Measurements from ENCODE around the gene ZNF556. TPM values are rescaled to one million over a fixed set of nuclear protein-coding genes. Genes with fewer than 3 reads are reported as not detected.
"Not testable (repeated sequence)": the region's sequence is repeated elsewhere in the genome, so short reads cannot be mapped to it uniquely, and the experiment has no call there.

ZNF556 gene
- polyA plus RNA-seq, 1 experiment = not detected

- Histone ChIP-seq H3K27ac (ENCODE audit: low read depth, low read length) (no peak overlapping the region), H3K4me3 (ENCODE audit: low read depth, low read length) (no peak overlapping the region), H3K9me3 (ENCODE audit: control insufficient read depth, insufficient read depth, low read length) (peaks cover 19% of the 10 kb centered on the region), H3K27me3 (ENCODE audit: control insufficient read depth, insufficient read depth, low read length) (no peaks in the 10 kb centered on the region)
- no peak for TF ChIP-seq CTCF (IDR thresholded peaks at IDR 0.05; ENCODE audit: low read depth, low read length)
- no peak for DNase-seq (ENCODE audit: low read depth, low spot score)
- POLR2A ChIA-PET = no interaction called here
- CTCF ChIA-PET = interaction anchor here (1.0 kb wide), 1 partner anchor 10 kb away, joined by 3 read pairs; no protein-coding TSS in a partner anchor
These were observed 29.6 kb downstream of the ZNF556 start for GRCh38 chr19:2896694-2897093.

- peak; percentile 97 for DNase-seq (ENCODE audit: low read depth, low spot score)
- ChIA-PET POLR2A (interaction anchor here (0.9 kb wide), 2 partner anchors 38 to 50 kb away, joined by 3 to 13 read pairs; no protein-coding TSS in a partner anchor), CTCF (interaction anchor here (0.6 to 1.0 kb wide), 4 partner anchors 13 to 1321 kb away, joined by 3 to 4 read pairs (median 3); no protein-coding TSS in a partner anchor)
- H3K27me3 ChIP-seq (ENCODE audit: control insufficient read depth, insufficient read depth, low read length) = no peaks in the 10 kb centered on the region
- no peak for TF ChIP-seq CTCF (IDR thresholded peaks at IDR 0.05; ENCODE audit: low read depth, low read length)
- H3K9me3 ChIP-seq (ENCODE audit: control insufficient read depth, insufficient read depth, low read length) = peaks cover 16% of the 10 kb centered on the region
- peak within 1 kb of the TSS; percentile 52 for H3K27ac ChIP-seq (ENCODE audit: low read depth, low read length)
- H3K4me3 ChIP-seq (ENCODE audit: low read depth, low read length) = peak within 1 kb of the TSS; percentile 95
These were observed 33.4 kb downstream of the ZNF556 start, which contains the start of gene ZNF57 for GRCh38 chr19:2900296-2901252. ZNF57 (plus strand) TSS chr19:2900928; CDS start chr19:2901046, 118 bp downstream.

- CTCF ChIA-PET = no interaction called here
- no peaks in the 10 kb centered on the region for H3K27me3 ChIP-seq (ENCODE audit: control insufficient read depth, insufficient read depth, low read length)
- no peak overlapping the region for H3K27ac ChIP-seq (ENCODE audit: low read depth, low read length)
- no peak for TF ChIP-seq CTCF (IDR thresholded peaks at IDR 0.05; ENCODE audit: low read depth, low read length)
- peaks cover 9% of the 10 kb centered on the region; the same call in 1 of the 2 replicates for H3K9me3 ChIP-seq (ENCODE audit: control insufficient read depth, insufficient read depth, low read length)
- no peak overlapping the region for H3K4me3 ChIP-seq (ENCODE audit: low read depth, low read length)
- POLR2A ChIA-PET = no interaction called here
- DNase-seq (ENCODE audit: low read depth, low spot score) = no peak
These were observed 35.6 kb downstream of the ZNF556 start for GRCh38 chr19:2902590-2903218.

GRCh38 chr19:2903326-2903725 lies 36.2 kb downstream of the ZNF556 start:
- CTCF ChIA-PET; DNase-seq (ENCODE audit: low read depth, low spot score); POLR2A ChIA-PET: not testable (repeated sequence)

GRCh38 chr19:2905918-2906519 lies 38.9 kb downstream of the ZNF556 start:
- ChIA-PET POLR2A (interaction anchor here (0.6 kb wide), 1 partner anchor 56 kb away, joined by 5 read pairs; no protein-coding TSS in a partner anchor), CTCF (no interaction called here)
- TF ChIP-seq CTCF (IDR thresholded peaks at IDR 0.05; ENCODE audit: low read depth, low read length) = no peak
- Histone ChIP-seq H3K27me3 (ENCODE audit: control insufficient read depth, insufficient read depth, low read length) (no peaks in the 10 kb centered on the region), H3K4me3 (ENCODE audit: low read depth, low read length) (no peak overlapping the region), H3K27ac (ENCODE audit: low read depth, low read length) (no peak overlapping the region), H3K9me3 (ENCODE audit: control insufficient read depth, insufficient read depth, low read length) (peaks cover 14% of the 10 kb centered on the region; the same call in 1 of the 2 replicates)
- no peak for DNase-seq (ENCODE audit: low read depth, low spot score)

More at GRCh38 chr19:2903326-2903725, 36.2 kb downstream of the ZNF556 start:
- peaks cover 10% of the 10 kb centered on the region; the same call in 1 of the 2 replicates for H3K9me3 ChIP-seq (ENCODE audit: control insufficient read depth, insufficient read depth, low read length)
- H3K4me3 ChIP-seq (ENCODE audit: low read depth, low read length); H3K27me3 ChIP-seq (ENCODE audit: control insufficient read depth, insufficient read depth, low read length); H3K27ac ChIP-seq (ENCODE audit: low read depth, low read length): not testable (repeated sequence)

All from AG04450 (cell line).